Stimulated activated CD4-positive, alpha-beta T cell treated with anti-CD3 and anti-CD28 coated beads, Interleukin-1b, Interleukin-23, amount 100 ng/mL, for 48 hours (primary cell): Measurements from ENCODE around the gene MKNK2.
A peak's percentile ranks its signal among the peaks of the same experiment; 100 is the strongest.

Experiments used
- DNase-seq: peaks from one replicate; pipeline ENCODE4 v3.0.0-alpha.2; 2020

The MKNK2 gene

DNA sequence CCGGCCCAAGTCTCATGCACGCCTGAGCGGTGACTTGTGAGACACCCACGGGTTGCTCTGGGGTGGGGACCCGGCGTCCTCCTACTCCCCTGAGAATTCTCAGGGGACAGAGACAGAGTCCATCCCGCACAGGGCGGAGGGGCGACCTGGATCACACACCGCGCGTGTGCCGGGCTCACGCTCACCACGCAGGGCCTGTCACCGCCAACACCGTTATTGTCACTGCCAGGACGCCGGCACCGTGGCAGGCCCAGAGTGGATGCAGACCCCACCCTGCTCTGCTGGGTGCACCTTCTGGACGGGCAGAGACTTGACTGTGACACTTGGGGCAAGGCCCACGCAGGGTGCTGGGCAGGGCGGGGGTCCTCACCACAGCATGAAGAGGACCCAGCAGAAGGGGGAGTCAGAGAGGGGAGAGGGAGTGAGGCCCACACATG lies 28.8 kb upstream of the MKNK2 start:
- DNase-seq = no peak

DNA sequence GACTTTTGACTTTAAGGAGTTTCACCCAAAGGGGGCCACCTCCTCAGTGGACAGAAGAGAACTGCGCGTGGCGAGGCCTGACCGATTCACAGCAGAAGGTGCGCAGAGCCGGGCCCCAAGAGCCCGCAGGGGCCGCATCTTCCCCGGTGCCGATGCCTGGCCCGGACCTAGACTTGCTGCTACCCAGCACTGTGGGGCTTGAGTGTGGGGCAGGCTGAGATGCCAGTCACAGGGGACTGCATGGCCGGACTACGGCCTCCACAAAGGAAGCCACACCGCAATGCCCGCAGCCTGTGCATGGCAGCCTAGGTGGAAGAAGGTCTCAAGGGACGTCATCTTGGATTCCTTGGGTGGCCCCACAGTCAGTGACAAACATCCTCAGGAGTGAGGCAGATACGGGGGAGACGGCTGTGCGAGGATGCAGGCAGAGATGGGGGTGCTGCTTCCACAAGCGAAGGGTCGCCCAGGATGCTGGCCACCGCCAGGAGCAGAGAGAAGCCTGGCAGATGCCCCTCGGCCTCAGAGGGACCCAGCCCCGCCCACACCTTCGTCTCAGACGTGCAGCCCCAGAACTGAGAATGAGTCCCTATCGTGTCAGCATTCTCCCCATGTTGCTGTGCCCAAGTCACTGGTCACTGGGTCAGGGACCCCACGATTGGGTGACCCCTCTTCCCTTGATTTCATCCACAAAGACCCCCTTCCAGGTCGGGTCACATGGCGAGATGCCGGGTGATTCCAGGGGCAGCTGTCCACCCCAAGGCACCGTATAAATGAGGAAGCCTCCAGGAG lies 28.2 kb upstream of the MKNK2 start:
- DNase-seq = no peak

DNA sequence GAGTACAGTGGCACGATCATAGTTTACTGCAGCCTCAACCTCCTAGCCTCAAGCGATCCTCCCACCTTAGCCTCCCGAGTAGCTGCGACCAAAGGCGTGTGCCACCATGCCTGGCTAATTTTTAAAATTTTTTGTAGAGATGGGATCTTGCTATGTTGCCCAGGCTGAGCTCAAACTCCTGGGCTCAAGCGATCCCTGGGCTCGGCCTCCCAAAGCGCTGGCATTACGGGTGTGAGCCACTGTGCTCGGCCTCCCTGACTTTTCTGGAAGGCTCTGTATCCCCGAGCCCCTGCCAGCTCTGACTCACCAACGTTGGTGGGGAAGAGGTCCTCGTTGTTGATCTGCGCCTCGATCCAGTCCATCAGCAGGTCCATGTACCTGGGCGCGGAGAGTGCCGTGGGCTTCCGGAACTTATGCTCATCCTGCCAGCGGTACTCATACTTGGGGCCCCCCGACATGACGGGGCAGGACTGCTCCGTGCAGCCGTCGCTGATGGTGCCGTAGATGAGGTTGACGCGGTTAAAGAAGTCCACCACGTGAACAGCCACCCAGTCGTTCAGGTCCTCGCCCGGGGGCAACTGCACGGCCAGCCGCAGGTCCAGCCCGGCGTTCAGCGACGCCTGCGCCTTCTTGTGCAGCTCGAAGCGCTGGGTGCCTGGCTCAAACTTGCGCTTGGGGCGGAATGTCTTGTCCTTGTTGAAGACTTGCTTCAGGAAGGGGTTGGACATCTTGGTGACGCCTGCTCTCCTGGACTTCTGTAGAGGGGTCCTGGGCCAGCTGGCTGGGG lies 27.0 kb upstream of the MKNK2 start:
- no peak for DNase-seq

DNA sequence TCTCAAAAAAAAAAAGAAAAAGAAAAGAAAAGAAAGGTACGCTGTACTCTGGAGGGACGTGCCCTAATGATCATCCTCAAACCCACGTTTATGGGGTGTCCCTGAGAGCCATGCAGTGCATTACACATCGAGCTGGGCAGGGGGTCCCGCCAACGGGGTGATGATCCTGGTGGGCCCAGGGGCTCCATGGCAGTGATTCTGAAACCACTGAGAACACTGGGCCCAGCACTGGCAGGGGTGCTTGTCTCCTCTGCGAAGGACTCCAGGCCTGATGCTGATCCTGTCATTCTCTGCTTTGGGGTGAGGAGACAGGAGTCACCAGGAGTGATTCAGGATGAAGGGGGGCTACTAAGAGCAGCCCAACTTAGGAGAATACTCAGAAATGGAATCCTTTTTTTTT lies 26.4 kb upstream of the MKNK2 start:
- DNase-seq = no peak

DNA sequence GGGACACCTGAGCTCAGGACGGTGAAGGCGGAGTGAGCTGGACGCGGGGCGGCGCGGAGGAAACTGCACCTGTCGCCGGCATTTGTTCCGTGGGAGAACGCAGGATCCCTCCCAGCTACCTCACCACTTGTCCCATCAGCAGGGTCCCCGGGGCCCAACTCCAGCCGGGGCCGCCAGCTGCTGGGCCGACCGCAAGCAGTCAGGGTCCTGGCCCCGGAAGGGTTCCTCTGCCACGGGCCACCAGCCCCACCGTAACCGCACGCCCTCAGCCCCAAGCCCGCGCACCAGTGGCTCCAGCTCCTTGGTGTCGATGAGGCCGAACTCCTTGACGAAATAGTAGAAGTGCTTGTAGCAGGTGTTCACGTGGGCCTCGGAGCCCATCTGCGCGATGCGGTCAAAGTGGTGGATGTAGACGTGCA lies 25.5 kb upstream of the MKNK2 start:
- DNase-seq = no peak

DNA sequence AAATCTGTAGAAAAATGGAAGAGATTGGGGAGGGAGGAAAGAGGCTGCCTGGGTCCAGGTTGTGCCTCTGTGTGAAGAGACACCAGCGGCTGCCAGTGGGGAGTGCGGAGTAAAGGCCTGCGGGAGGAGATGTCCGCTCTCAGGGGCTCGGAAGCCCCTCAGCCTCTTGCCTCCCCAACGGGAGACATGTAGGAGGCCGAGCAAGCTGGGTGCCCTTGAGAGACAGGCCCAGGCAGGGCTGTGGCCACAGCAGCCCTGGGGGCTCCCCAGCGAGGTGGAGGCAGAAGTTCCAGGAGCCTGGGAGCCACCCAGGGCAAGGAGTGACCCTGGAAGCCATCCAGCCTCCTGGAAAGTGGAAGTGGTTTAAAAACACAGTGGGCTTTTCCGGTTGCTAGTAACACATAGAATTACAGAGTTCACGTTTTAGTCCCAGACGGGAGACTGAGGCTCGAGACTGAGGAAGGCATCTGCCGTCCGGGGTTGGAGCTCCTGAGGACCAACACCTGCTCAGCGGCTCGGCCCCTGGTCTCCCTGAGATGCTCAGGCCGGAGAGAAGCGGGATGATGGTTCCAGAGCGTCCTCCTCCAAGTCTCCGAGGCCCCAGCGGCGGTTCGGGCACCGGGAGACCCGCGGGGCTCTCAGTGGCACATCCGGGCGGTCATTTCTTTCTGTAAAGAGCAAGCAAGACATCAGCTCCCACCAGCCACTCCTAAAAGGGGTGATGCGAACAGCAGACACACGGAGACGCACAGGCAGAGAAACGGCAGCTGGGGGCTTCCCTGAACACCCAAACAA lies 21.9 kb upstream of the MKNK2 start:
- DNase-seq = no peak

DNA sequence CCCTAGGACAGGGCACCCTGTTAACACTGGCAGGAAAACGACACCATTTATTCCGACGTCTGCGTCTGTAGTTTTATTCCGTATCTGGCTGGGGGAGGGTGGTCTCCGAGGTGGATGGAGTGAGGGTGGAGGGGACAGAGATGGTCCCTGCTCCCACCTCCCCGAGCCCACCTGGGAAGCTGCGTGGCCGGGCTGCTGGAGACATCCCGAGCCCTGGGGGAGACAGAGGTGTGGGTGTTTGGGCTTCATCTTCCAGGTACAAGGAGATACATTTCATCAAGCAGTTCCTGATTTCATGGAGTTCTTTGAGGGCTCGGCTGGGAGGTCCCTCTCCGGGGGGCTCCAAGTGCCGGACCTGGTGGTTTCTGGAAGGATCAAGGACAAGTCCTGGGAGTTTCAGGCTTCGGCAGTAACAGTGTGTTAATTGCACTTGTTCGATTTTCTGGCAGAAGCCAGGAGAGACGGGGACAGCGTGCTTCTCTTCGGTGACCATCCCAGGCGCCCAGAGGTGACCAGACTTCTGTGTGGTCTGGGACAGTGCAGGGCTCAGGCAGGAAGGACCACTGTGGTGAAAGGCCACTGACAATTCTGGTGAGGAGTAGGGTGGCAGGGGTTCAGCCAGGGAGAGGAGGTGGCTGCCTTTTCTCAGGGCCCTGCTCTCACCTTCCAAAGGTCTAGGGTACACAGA lies 20.1 kb upstream of the MKNK2 start:
- DNase-seq = no peak

DNA sequence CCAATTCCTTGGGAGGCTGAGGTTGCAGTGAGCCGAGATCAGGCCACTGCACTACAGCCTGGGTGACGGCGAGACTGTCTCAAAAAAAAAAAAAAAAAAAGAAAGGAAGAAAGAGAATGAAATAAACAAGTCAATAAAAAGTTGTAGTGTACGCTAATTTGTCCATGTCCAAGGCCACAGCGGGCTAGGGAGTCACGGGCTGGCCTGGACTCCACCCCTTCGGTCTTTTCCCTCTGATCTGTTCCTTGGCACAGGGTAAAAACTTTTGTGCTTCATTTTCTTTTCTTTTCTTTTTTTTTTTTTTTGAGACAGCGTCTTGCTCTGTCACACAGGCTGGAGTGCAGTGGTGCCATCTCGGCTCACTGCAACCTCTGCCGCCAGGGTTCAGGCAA lies 19.4 kb upstream of the MKNK2 start:
- DNase-seq = no peak

DNA sequence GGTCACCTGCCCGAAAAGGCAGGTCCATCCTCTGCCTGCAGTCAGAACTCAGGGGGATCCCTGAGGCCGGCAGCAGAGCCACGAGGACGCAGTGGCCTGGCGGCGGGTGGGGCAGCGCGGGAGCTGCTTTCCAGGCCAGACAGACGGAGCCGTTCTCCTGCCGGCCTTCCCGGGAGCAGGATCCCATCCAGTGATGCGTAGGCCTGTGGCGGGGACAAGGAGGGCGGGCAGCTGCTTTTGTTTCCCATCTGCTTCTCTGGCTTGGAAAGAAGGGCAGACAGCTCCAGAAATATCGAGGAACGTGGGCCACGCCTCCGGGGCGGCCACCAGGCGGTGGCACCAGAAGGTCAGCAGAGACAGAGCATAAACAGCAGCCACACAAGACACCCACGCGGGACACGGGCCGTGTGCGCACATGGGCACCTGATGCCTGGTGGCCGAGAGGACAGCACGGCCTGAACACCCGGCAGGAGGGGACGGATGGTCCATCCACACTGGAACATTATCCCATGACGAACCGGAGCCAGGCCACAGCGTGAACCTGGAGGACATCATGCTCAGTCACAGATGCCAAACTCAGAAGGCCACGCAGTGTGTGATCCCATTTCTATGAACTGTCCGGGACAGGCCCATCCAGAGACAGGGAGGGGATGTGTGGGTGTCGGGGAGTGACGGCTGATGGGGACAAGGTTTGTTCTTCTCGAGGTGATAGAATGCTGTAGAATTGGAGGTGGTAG lies 13.9 kb upstream of the MKNK2 start:
- no peak for DNase-seq

DNA sequence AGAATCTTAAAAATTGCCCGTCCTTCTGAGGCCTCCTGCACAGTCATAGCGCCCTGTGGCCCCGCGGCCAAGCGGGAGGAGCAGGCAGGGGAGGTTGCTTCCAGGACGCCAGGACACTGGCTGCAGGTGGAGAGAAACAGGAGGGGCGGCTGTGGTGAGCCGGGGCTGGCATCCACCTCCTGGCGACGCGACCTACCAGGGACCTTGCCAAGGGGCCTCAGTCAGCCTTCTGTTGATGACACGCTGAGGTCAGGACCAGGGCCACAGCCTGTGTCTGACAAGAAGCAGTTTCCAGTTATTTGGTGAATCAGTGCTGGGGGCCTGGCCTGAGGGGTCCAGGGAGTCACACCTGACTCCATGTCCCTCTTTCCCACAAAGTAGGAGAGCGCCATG lies 13.3 kb upstream of the MKNK2 start:
- DNase-seq = no peak

DNA sequence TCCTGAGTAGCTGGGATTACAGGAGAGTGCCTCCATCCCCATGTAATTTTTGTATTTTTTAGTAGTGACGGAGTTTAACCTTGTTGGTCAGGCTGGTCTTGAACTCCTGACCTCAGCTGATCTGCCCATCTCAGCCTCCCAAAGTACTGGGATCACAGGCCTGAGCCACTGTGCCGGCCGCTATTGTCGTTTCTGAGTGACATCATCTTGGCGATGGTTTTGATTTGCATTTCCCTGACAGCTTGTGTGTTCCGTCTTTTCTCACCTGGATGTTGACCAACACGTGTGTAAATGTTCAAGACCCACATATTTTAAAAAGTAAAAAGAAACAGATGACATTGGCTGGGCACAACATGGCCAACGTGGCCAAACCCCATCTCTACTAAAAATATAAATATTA lies 12.8 kb upstream of the MKNK2 start:
- no peak for DNase-seq

DNA sequence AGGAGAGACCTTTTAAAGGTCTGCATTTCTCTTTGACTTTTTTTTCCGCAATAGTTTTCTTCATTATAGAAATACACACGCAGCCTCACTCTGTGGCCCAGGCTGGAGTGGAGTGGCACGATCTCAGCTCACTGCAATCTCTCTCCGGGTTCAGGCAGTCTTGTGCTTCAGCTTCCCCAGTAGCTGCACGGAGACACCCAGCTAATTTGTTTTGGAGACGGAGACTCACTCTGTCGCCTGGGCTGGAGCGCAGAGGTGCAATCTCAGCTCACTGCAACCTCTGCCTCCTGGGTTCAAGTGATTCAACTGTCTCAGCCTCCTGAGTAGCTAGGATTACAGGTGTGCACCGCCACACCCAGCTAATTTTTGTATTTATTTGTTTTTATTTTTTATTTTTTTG lies 11.7 kb upstream of the MKNK2 start:
- no peak for DNase-seq

DNA sequence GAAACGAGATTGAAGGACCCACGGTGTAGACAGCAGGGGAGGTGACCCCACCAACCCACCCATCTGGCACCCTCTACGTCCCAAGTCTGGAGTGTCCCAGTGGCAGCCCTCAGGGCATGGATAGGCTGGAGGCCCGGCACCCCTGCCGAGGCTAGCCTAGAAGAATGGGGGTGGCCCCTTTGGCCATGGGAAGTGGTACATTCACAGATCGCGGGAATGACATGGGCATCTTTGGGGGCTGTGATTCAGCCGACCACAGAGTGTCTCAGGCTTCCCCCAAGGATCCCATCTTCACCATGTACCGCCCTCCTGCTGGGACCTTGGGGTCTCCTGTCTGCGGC lies 11.3 kb upstream of the MKNK2 start:
- DNase-seq = no peak

DNA sequence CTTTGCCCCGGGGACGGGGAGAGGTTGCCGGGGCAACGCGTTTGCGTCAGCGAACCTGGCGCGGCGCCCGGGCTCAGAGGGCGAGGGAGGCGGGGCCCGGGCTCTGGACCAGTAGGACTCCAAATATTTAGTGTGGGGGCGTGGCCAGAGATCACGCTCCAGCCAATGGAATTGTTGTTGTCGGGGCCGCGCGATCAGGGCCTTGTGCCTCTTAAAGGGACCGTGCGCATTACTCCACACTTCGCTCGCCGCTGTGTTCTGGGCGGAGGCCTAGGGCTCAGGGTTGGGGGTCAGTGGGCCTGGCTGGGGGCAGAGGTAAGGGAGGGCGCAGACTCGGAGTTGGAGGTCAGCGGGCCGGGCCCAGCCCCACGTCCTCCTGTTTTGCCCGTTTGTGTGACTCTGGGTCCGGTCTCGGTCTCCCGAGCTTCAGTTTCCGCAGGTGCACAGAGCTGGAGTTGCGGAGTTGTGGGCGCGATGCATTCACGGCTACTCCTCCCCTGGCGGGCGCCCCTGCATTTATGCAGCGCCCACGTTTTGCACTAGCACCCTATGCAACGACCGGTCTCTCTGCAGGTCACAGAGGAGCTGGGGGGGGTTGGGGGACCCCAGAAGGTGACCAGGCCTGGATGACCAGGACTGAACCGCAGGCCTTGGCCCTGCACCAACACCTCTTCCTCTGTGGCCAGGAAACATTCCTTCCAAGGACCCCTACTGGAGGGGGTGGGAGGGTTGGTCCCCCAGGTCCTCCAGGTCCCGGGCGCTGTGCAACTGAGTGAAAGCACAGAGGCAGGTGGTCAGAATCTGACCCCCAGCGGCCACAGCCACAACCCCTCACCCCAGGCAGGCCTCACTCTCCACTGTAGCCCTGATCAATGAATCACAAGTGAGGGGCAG lies 10.7 kb upstream of the MKNK2 start:
- DNase-seq = peak; percentile 99

DNA sequence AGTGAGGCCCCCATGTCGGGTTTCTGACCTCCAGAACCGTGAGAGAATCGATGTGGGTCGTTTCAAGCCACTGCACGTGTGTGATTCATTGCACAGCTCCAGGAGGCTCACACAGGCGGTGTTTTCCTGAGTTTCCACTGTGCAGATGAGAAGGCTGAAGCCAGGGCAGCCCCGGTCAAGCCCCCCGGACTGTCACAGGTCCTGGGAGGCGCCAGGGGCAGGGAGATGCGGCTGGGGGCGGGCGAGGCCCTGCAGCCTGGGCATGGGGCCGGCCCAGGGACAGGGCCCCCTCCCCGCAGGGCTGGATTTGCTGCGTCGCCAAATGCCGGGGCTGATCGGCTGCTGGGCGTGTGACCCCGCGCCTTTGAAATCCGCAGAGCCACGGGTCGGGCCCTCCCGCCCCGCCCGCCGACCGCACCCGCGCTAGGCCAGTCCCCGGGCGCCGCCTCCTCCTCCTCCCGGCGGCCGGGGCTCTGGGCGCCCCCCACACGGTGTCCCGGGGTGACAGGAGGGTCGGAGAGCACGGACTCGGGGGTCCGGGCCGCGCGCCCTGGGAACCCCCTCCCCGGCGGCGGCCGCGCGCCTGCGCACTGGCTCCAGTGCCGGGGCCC lies 9.9 kb upstream of the MKNK2 start:
- peak; percentile 60 for DNase-seq

DNA sequence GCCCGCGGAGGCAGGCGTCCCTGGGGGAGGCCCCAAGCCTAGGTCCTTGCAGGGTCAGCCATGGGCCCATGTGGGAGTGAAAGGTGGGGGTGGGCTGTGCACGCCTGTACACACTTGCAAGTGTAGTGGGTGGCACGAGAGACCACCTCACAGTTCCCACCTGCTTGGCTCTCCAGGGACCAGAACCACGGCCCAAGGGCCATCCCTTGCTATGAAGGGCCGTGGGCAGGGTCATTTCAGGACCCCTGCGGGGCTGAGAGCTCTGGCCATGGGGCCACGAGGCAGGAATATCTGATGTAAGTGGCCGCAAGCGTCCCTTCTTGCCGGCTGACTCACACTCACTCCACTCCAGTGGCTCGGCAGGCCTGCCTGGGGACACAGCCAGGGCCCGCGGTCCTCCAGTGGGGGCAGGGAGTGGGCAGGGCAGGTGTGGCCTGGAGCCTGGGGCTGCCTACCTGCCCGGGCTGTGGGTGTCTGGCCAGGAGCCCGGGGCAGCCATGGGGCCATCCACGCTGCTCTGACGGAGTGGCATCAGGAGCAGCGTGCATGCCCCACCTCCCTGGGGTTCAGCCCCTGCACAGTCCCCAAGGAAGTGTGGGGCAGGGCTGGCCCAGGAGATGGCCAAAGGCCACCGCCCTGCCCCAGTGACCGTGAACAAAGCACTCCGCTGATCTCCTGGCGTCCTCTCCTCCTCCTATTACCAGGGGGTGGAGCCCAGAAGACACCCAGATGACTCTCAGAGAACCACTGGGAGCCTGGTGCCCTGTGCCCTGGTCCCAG lies 8.6 kb upstream of the MKNK2 start:
- DNase-seq = no peak

DNA sequence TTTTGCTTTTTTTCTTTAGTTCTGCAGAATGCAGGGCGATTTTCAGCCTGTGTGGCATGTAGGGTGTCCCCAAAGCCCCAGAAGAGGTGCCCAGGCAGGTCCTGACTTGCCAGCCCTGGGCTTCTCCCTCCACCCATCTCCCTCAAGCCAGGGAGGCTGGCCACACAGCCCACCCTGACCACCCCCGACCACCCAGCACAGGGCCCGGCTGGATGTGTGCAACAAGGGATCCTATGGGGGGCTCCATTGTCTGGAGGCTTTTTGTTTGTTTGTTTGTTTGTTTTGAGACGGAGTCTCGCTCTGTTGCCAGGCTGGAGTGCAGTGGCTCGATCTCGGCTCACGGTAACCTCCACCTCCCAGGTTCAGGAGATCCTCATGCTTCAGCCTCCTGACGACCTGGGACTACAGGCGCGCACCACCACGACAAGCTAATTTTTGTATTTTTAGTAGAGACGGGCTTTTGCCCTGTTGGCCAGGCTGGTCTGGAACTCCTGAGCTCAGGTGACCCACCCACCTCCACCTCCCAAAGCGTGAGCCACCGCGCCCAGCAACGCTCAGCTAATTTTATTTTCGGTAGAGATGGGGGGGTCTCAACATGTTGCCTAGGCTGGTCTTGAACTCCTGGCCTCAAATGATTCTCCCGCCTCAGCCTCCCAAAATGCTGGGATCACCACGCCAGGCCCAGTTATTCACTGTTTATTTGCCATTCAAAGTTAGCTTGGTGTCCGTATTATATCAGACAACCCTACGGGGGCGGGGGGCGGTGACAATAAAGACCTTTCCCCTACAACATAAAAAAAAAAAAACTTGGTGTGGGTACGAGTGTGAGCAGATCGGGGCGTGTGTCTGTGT lies 7.8 kb upstream of the MKNK2 start:
- DNase-seq = no peak

DNA sequence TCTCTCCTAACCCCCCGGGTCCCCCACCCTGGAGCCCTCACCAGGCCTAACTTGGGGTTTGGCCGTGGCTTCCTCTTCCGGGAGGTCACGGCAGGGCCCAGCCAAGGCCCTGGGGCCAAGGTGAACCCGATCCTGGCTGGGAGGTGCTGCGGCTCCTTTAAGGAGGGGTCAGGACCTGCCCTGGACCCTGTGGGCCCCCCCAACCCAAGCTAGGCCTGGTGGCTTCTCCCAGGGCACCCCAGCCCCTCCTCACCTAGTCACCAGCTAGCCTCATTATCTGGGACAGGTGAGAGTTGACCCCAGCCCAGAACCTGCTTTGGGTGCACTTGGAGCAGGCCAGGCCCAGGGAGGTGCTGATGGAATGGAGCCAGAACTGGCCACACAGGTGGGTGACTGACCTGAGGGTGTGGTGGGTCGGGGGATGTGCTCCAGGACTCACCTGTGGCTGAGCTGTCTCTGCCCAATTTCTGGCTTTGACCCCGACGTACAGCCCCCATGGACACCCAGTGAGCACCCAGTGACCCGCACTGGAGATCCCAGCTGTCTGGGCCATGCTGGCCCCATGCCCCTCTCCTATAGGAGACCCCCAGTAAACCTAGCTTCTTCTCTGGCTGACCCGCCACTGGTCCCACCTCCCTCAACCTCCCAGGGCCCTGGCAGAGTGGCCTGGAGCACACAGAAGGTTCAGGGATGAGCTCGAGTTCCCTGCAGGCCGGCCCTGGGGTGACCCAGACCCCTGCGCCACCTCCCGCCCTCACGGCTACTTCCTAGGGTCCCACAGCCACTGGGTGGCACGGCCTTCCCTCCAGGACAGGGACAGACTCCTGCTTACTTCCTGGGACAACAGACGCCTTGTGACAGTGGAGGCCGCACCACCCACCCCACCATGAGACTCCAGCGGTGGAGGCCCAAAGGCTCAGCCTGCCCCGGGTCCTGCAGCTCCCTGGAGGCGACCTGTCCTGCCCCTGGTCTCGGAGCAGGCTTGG lies 6.7 kb upstream of the MKNK2 start:
- no peak for DNase-seq
